ENCODE data around the gene SCN3B. TPM values are rescaled to one million over a fixed set of nuclear protein-coding genes. Genes with fewer than 3 reads are reported as not detected.

SCN3B gene
- total RNA-seq, 3 donors from 2014 or later = 1.9 to 2.6 (median 1.9) TPM

DNA sequence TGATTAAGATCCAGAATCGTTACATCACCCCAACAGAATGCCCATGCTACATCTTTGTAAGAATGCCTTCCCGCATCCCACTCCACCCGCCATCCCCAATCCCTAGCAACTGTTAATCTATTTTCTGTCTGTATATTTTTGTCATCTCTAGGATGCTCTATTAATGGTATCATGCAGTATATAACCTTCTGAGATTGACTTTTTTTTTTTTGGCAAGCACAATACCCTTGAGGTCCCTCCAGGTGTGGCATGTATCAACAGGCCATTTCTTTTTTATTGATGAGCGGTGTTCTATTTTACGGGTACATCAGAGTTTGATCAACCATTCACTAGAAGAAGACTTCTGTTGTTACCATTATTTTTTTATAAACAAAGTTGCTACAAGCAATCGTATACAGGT, 30.2 kb upstream of the SCN3B start:
- no peaks in the 10 kb centered on the region for H3K4me1 ChIP-seq
- H3K27ac ChIP-seq = no peak overlapping the region
- TF ChIP-seq POLR2A (IDR thresholded peaks at IDR 0.05) (no peak), POLR2AphosphoS5 (IDR thresholded peaks at IDR 0.05) (no peak)
- TF ChIP-seq, protein P1, sequence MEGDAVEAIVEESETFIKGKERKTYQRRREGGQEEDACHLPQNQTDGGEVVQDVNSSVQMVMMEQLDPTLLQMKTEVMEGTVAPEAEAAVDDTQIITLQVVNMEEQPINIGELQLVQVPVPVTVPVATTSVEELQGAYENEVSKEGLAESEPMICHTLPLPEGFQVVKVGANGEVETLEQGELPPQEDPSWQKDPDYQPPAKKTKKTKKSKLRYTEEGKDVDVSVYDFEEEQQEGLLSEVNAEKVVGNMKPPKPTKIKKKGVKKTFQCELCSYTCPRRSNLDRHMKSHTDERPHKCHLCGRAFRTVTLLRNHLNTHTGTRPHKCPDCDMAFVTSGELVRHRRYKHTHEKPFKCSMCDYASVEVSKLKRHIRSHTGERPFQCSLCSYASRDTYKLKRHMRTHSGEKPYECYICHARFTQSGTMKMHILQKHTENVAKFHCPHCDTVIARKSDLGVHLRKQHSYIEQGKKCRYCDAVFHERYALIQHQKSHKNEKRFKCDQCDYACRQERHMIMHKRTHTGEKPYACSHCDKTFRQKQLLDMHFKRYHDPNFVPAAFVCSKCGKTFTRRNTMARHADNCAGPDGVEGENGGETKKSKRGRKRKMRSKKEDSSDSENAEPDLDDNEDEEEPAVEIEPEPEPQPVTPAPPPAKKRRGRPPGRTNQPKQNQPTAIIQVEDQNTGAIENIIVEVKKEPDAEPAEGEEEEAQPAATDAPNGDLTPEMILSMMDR (IDR thresholded peaks at IDR 0.05) = no peak
- H3K4me3 ChIP-seq = no peak overlapping the region
- no peaks in the 10 kb centered on the region for H3K9me3 ChIP-seq
- no peaks in the 10 kb centered on the region for H3K36me3 ChIP-seq
- intact Hi-C loops (cut with DNase I; ENCODE audit: low total_unique reads) = no loop called here
- H3K27me3 ChIP-seq = no peaks in the 10 kb centered on the region
- DNase-seq (ENCODE audit: low spot score in 2 of 2) = no peak

DNA sequence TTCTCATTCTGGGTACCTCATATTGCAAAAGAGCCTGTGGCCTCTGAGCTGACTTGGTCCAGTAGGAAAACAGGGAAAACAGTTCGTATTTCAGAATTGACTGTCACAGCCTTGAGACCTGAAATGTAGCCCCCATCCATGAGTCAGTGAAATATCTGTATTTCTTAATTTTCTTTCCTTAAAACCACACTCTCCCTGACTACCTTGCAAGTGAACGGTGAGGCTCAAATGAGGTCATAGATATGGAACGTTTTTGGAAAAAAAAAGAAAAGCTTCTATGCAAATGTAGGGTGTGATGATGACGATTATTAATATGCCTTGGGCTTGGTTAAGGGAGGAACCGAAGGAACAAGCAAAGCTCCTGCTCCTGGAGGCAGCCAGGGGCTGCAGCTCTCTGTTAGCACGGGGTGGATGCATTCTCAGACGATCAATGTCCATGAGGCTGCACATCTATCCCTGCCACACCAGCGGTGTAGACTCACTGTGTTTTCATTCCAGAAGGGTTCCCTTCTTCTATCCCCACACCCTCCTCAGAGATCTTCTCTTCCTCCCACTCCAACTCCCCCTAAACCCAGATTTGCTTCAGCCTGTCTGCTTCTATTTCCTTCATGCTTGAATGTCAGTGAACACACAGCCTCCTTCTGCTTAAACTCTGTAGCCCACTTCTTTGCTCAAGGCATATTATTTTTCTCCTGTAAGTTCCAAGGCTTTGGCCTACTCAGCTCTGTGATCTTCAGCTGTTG, 29.2 kb upstream of the SCN3B start:
- TF ChIP-seq POLR2A (IDR thresholded peaks at IDR 0.05) = no peak
- no peak overlapping the region for H3K27ac ChIP-seq
- no peaks in the 10 kb centered on the region for H3K9me3 ChIP-seq
- no peak overlapping the region for H3K4me3 ChIP-seq
- no peaks in the 10 kb centered on the region for H3K27me3 ChIP-seq
- no peak for DNase-seq (ENCODE audit: low spot score in 2 of 2)
- no peaks in the 10 kb centered on the region for H3K4me1 ChIP-seq
- intact Hi-C loops (cut with DNase I; ENCODE audit: low total_unique reads) = no loop called here
- no peaks in the 10 kb centered on the region for H3K36me3 ChIP-seq

DNA sequence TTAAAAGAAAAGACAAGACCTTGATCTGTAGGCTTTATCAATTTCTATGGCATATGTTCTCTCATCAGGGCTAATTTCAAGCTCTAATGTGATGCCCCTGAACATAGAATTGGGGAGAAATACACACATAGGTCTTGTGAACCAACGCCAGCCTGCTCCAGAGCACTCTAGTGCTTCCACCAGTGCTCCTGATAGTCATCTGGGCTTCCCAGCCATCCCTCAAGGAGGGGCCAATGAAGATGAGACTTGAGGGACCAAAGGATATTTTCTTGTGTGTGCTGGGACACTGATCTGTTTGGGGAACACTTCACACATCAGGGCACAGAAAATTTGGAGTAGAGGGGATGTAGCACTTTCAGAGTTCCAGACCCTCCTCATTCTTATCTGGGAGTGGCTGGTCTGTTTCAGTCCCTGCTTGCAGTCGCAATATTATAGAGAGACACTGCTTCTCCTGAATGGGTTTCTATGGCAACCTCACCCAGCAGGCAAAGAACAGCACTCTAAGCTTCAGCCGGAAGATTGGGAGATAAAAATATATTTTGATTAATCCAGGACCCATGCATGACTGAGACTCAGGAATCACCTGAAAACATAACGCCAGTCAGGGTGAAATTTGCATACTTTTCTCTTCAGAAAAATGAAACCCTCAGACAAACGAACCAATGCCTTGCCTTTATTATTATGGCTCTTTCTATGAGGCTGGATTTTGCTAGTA, 28.4 kb upstream of the SCN3B start:
- no peak for DNase-seq (ENCODE audit: low spot score in 2 of 2)
- no peaks in the 10 kb centered on the region for H3K27me3 ChIP-seq
- no peaks in the 10 kb centered on the region for H3K36me3 ChIP-seq
- no peaks in the 10 kb centered on the region for H3K9me3 ChIP-seq
- intact Hi-C loops (cut with DNase I; ENCODE audit: low total_unique reads) = no loop called here
- H3K4me1 ChIP-seq = no peaks in the 10 kb centered on the region
- H3K27ac ChIP-seq = no peak overlapping the region
- no peak overlapping the region for H3K4me3 ChIP-seq
- TF ChIP-seq POLR2A (IDR thresholded peaks at IDR 0.05) (no peak), POLR2AphosphoS5 (IDR thresholded peaks at IDR 0.05) (no peak)
- TF ChIP-seq, protein P1 (IDR thresholded peaks at IDR 0.05) = no peak

DNA sequence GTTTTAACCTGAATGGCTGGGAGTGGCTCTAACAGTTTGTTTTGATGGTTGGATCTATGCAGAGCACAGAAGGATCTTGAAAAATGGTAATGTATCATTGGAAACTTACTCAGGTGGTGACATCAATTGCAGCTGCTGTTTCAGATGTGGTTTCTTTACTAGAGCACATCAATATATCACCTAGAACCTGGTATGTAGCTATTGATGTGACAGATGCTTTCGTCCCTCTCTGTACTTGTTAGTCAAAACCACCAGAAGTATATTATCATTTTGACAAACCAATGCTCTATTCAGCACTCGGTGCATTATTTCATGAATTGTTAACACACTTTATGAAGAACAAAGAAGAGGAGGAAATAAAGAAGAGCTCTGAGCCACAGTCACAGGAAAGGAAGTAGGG, 26.6 kb upstream of the SCN3B start:
- TF ChIP-seq POLR2A (IDR thresholded peaks at IDR 0.05) = no peak
- TF ChIP-seq, protein P1 (IDR thresholded peaks at IDR 0.05) = no peak
- TF ChIP-seq POLR2AphosphoS5 (IDR thresholded peaks at IDR 0.05) = no peak
- Histone ChIP-seq H3K27ac (no peak overlapping the region), H3K4me3 (no peak overlapping the region), H3K9me3 (no peaks in the 10 kb centered on the region), H3K27me3 (no peaks in the 10 kb centered on the region), H3K36me3 (no peaks in the 10 kb centered on the region), H3K4me1 (no peaks in the 10 kb centered on the region)
- DNase-seq (ENCODE audit: low spot score in 2 of 2) = no peak
- intact Hi-C loops (cut with DNase I; ENCODE audit: low total_unique reads) = no loop called here

DNA sequence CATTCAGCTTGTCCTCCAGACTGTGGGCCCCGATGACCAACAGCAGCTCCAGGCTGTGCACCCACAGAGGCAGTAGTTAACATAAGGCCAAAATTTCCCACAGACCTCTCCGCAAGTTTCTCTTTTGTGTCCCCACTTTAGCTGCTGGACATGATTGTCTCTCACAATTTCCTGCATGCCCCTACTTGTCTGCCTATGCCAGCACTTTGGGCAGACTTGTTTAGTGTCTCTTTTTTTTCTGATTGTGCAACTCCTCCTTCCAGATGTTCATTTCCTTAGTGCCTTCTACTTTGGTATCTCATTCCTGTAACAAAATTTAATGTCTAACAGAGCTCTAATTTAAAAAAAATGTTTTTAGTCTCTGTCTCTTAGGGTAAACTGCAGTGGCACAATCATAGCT, 23.8 kb upstream of the SCN3B start:
- intact Hi-C loops (cut with DNase I; ENCODE audit: low total_unique reads) = no loop called here
- Histone ChIP-seq H3K27ac (no peak overlapping the region), H3K4me3 (no peak overlapping the region), H3K27me3 (no peaks in the 10 kb centered on the region), H3K9me3 (no peaks in the 10 kb centered on the region), H3K4me1 (no peaks in the 10 kb centered on the region), H3K36me3 (no peaks in the 10 kb centered on the region)
- TF ChIP-seq POLR2A (IDR thresholded peaks at IDR 0.05) (no peak), POLR2AphosphoS5 (IDR thresholded peaks at IDR 0.05) (no peak)
- TF ChIP-seq, protein P1 (IDR thresholded peaks at IDR 0.05) = no peak
- DNase-seq (ENCODE audit: low spot score in 2 of 2) = no peak

Measured in breast epithelium (tissue), 4 donors.